GM18858 (cell line): Measurements from ENCODE around the gene HDAC5.
"Not testable (repeated sequence)": the region's sequence is repeated elsewhere in the genome, so short reads cannot be mapped to it uniquely, and the experiment has no call there.

Experiments
- ATAC-seq: cut with Tn5 transposase; IDR thresholded peaks from one replicate; pipeline ENCODE4 v1.9.1; 2021; ENCODE audit not compliant: unreplicated experiment

Gene HDAC5

DNA sequence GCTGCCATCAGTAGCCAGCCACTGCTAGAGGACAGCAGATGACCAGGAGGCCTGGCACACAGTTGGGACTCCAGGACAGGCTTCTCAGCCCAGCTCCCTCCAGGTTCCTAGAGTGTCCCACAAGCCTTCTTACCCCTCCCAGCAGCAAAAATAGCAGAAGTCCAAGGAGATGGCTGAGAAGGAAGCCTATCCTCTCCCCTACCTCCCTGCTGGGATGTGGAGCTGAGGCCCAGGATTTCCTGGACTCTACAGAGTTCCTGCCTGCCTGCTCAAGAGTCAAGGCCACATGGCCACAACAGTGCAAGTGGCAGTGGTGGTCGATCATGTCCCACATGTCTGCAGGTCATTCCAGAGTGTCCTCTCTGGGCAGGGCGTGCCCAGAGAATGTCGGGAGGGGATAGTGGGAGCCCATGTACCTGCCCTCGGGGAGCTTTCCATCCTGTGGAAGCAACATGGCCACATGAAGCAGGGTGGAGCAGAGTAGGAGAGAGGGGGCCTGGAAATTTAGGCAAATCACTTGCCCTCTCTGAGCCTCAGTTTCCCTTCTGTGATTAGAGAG lies 10.6 kb upstream of the HDAC5 start:
- no peak for ATAC-seq

DNA sequence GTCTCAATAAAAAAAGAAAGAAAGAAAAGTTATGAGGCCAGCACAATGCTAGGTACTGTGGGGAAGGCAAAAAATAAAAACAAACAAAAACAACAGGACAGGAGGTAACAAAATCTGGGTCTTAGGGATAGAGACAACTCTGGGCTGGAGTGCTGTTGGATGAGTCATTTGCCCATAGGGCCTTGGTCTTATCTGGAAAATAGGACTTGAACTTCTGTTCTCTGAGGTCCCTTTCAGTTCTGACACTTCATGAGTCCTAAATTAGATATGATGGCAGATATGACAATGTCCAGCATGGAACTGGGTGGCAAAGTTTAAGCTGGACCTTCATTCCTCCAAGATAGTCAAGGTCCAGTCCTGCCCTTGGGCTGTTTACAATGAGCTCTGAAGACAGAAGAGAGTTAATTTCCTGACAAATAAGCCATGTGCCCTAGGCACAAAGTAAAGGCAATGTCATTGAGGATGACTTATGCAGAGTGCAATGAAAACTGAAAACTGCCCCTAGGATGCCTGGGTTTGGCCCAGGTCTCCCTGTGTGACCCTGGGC lies 8.9 kb upstream of the HDAC5 start:
- ATAC-seq: no peak

DNA sequence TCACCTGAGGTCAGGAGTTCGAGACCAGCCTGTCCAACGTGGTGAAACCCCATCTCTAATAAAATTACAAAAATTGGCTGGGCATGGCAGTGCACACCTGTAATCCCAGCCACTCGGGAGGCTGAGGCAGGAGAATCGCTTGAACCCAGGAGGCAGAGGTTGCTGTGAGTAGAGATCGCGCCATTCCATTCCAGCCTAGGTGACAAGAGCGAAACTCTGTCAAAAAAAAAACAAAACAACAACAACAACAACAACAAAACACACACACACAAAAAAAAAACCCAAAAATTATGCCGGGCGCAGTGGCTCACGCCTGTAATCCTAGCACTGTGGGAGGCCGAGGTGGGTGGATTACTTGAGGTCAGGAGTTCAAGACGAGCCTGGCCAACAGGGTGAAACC lies 7.9 kb upstream of the HDAC5 start:
- ATAC-seq: not testable (repeated sequence)

DNA sequence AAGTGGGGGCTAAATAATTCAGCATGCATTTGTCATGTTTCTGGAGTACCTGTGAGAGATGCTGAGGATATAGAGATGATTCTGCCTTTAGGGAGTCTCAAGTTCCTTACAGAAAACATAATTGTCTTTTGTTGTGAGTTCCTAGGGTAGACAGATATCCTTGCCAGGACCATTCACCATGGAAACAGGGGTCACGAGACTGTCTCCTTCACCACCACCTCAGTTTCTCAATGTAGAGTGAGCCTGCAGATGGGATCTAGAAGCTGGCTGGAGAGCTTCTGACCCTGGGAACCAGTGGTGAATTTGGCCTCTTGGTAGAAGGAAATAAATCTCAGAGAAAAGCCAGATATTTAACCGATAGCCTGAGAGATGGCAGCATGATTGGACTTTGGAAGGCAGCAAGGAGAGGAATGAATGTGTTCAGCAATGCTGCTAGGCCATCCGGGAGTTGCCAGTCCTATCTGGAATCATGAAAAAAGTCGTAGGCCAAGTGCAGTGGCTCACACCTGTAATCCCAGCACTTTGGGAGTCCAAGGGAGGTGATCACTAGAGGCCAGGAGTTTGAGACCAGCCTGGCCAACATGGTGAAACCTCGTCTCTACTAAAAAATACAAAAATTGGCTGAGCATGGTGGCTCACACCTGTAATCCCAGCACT lies 7.4 kb upstream of the HDAC5 start:
- no peak for ATAC-seq

DNA sequence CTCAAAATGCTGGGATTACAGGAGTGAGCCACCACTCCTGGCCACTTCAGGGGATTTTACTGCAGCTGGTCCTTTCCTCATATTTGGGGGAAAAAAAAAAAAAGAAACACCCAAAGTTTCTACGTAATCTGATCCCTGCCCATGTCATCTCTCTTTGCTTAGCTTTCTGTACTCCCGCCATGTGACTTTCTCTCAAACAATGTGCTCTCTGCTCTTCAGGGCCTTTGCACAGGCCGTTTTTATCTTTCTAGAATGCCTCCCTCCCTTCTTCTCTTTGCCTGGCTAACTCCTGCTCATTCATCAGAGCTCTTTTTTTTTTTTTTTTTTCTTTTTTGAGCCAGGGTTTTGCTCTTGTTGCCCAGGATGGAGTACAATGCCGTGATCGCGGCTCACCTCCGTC lies 4.9 kb upstream of the HDAC5 start:
- no peak for ATAC-seq

DNA sequence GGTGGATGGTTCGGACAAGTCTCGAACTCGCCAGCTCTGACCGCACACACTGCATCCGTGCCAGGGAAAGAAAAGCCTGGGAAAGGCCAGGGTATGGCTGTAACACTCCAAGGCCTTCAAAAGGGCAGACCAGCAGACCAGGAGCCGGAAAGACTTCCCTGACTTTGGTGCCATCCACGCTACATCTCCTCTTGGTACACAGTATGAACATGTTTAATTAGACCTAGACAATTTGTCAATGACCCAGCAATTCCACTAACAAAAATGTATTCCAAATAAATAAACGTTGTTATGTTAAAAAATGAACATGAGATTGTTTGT lies 637 bp upstream of the HDAC5 start:
- no peak for ATAC-seq

DNA sequence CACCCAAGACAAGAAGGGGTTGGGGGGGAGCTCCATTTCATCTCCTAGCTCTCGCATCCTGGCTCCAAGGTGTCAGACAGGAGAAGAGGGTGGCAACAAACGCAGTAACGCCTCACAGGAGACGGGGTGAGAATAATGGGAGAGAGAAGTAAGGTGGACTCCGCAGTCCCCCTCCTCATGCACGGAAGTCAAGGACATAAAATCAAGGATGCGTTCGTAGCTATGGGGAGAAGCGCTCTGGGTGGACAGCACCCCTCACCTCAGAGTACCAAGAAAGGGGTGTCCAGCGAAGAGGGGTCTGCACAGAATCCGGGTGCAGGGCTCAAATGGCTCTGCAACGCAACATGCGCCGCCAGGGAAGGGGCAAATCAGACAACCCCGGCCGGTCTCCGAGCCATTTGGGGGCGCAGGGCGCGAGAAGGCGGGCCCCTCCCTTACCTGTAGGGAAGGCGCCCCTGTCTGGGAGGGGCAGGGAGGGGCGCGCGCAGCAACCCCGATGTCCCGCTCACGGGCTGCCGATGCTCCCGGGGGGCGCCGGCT lies 555 bp downstream of the HDAC5 start:
- no peak for ATAC-seq

DNA sequence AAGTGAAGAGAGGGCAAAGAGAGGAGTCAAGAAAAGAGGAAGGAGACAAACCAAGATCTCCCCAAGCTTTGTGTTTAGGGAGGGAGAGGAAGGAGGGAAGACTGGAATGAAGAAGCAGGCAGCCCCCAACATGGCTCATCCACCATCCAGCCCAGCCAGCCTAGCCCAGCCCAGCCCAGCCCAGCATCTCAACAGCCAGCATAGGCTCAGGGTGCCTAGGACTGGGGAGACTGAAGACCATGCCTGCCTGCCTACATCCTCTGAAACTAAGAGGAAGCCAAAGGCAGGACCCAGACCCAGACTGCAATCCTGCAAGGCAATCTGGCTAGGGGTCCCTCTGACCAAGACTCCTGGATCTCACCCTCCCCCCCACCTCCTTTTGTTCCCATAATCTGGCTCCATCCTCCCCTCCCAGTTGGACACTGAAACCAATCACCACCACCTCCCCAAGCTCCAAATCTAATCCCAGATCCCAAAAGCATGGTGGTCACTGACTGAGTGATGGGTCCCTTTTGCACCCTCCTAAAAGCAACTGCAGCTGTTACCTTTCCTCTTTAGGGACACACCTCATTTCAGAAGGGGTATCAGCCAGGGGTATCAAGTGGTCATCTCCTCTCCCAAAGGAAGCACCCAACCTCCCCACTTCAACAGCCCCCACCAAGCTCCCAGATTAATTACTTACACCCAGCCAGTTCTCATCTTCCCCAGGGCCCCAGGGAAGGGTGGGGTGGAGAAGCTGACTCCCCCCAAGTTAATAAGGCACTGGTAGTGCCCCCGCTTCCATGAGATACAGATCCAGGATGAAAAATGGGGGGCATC lies 1.2 kb downstream of the HDAC5 start:
- ATAC-seq: no peak

DNA sequence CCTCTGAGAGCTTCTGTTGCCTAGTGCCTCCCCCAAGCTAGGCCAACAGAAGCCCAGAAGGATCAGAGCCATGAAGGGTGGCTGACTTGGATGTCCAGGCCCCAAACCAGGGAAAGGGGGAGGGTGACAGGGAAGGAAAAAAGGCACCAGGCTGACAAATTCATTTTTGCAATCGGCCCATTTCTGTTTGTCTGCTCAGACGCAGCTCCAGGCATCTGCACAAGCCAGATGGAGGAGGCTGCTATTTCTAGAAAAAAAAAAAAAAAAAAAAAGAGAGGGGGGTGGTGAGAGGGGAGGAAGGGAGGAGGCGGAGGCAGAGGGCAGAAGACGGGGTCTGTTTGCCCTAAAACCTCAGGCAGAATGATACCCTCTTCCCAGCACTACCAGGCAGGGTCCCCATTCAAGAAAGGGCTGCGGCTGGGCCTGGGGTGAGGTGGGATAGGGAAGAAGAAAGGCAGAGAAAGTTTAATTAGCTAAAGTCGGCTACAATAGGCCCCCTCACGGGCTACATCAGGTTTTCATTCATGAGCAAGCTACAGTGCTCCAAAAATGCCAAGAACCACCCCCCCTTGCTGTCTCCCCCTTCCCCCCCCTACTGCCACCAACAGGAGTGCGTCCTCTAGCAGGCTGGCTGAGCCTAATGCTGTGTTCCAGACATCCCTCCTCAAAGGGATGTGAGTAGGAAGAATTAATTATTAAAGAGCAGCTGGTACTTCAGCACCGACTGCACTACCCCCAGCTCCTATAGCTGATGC lies 2.4 kb downstream of the HDAC5 start:
- ATAC-seq: no peak

DNA sequence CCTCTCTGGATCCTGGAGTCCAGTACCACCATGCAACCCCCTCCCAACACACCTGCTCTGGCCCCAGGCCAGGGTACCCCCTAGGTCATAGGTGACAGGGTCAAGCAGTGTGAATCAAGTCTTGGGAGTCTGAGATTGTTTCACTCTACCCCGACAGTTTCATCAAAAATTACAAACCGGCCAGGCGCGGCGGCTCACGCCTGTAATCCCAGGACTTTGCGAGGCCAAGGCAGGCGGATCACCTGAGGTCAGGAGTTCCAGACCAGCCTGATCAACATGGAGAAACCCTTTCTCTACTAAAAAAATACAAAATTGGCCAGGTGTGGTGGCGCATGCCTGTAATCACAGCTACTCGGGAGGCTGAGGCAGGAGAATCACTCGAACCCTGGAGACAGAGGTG lies 3.2 kb downstream of the HDAC5 start:
- ATAC-seq: not testable (repeated sequence)

DNA sequence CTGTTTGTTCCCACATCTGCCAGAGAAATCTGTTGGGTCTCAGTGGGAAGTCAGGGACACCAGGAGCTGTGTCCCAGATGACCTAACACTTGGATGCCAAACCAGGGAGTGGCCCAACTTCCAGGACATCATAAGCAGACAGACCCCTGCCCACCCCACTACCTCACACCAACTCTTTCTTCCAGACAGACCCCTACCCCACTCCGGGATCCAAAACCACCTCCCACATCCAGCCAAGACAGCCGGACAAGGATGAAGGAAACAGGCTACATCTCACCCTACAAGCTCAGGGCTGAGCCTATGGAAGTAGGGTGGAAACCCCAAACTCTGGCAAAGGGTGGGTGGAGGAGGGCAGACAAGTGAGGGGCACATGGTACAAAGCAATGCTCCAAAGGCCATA lies 3.6 kb downstream of the HDAC5 start:
- ATAC-seq: no peak

DNA sequence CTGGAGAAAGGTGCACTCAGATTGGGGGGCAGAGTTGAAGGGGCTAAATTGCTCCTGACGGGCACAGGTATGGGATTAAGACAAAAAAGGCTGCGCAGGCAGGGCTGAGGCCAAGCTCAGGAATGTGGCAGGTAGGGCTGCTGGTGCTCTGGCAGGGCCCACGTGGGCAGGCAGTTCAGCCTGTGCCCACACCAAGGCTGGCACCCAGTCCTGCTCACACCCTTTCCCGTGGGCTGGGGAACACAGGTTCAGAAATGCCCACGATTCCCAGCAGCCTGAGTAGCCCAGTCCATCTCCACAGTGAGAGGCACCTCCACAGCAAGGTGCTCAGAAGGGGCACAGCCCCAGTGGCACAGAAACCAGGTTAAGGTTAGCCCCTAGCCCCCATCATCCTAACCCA lies 4.4 kb downstream of the HDAC5 start:
- ATAC-seq: no peak

DNA sequence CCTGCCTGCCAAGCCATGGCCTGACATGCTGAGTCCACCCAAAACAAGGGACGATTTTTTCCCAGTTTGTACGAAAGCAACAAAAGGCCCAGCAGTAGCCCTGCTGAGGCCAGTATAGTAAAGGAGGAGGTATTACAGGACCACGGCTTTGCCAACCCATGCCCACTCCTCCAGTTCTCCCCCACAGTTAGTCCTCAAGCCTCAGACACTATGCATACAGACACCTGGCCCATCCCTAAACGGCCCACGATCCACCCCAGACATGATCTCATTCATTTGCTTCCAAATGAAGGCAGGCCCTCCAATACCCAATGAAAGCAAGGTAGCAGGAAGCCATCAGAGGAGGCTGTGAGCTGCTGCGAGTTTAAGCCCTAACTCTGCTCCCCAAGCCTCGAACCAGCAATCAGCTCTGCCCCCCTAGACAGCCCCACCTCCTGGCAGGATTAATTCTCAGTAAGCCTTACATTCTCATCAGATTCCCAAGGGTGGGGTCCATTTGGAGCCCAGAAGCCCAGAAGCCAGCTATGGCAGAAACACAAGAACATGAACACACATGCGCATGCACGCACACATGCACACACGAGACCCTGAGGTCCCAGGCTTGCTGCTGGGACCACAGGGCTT lies 4.9 kb downstream of the HDAC5 start:
- ATAC-seq: no peak

DNA sequence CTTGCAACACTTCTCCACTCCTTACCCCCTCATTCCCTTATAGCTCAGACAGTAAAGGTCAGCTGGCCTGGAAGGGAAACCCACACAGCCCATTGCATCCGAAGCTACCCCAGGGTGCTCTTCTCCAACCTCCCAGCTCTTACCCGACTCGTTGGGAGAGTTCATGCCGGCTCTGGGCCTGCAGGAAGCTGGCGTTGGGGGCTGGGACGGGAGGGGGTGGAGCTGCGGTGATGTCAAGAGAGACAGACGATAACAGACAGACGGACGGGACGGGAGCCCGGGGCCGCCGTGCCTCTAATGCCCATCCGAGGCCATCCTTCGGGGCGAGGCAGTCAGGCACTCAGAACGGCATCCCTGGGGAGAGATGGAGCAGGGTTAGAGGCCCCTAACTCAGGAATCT lies 6.1 kb downstream of the HDAC5 start:
- no peak for ATAC-seq

DNA sequence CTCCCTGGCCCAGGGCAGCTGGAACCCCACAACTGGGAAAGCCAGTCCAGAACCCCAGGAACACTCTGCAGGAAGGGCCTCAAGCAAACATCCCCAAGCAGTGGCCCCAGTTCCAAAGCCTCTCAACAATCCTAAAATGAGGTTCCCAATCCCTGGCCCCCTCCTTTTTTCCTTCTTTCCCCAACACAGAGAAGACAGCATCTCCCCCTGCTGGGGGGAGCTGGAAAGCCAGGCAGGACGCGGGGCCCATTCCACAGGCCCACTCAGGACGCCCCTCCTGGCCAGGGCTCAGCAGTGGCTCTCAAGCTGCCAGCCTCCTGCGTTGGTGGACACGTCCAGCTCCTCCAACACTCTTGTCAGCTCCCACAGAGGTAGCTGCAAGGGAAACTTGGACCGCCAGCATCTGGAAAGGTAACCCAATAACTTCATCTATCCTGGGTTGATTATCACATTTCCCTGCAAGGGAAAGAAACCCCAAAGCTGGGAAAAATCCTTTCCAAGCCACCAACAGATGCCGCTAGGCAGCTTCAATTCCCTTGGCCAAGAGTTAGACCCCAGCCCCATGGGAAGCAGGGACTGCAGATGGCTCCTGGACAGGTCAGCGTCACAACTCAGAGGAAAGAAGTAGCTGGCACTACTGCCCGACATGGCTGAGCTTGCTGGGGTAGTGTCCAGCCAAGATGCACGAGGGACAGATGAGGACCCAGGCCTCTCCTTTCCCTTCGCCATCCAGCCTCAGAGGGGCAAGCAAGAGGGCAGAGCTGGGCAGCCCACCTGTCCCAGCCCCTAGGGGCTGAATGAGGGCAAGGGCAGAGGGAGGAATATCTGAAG lies 7.6 kb downstream of the HDAC5 start:
- no peak for ATAC-seq

DNA sequence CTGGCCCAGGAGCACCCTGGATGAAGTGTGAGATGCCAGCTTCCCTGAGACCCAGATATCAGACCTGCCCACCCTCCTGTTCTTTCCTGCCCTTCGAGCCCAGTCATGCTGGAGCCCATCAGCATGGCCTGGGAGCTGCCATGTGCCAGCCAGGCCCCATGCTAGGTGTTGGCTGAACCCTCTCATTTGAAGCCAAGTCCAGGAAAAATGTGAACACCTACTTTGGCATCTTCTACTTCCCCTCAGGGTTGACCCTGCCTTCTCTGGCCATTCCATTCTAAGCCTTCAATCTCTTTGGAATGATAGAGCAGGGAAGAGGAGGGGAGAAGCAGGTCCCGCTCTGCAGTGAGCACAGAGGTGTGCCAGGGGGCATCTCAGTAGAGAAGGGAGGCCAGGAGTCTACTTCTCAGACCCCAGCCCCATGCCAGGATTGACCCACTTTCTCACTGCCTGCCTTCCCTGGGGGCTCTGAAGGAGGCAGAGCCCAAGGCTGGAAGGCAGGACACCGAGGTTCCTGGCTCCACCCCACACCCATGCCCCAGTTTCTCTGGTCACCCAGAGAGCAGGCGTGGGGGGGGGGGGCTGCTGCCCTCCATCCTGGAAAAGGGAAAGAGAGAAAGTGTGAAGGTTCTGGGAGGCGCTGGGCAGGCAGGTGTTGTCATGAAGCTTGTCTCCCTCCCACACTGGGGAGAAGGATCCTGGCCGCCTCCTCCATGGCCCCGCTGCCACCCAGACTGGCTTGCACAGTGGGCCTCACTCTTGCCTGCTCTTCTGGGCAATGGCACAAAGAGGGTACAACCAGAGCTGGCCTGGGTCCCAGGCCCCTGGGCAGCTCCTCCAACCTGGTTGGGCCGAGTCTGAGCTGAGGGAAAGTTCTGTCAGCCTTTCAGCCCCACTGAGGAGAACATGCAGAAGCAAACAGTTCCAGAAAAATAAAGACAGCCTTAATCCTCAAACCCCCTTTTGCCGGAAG lies 9.3 kb downstream of the HDAC5 start:
- no peak for ATAC-seq

DNA sequence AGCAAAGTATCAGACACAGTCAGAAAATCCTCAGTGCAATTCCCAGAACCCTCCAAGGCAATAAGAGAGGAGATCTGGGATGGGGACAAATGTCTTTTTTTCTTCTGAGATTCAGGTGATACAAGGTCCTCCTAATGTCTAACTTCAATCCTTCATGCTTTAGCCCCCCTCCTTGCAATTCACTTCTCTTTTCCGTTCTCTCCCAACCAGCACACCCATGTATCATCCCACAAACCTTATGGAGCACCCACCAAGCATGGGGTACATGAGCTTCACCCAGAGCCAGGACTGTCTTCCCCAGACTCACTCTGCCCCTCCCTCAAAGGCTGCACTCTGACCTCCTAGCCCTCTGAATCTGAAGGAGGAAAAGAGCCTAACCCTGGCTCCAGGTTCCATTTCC lies 10.1 kb downstream of the HDAC5 start:
- no peak for ATAC-seq
